Pancreas (tissue), 10 donors: Measurements from ENCODE around the gene OVOL2. TPM values are rescaled to one million over a fixed set of nuclear protein-coding genes. Genes with fewer than 3 reads are reported as not detected.

Experiments
- ATAC-seq, 4 donors: fragments of 200-7000 bp; cut with Tn5 transposase; one replicate each; pipeline versions ENCODE4 v1.8.0 to v1.9.1; 2020; ENCODE audit warnings: mild to moderate bottlenecking in 4 of 4, moderate library complexity in 4 of 4
- DNase-seq, 6 donors: peaks; one replicate each; pipeline ENCODE4 v3.0.0-alpha.2; 2020
- FAIRE-seq: peaks from 2 replicates; lab custom pipeline; 2012; peaks lifted over from hg19 to GRCh38; lab: Jason Lieb, UNC
- H3K27ac ChIP-seq, 4 donors: fragments of 200-600 bp; sonication (generic); 1 replicate in 3 of 4; 2 replicates in 1 of 4; pipeline versions ENCODE4 v1.5.0 to v1.8.0; 2020
- H3K27me3 ChIP-seq, 4 donors: fragments of 200-600 bp; one replicate each; pipeline ENCODE4 v1.8.0; 2021
- H3K36me3 ChIP-seq, 3 donors: fragments of 200-600 bp; sonication (generic) in 1 of 3; one replicate each; pipeline versions ENCODE4 v1.5.0 to v1.8.0; 2020 to 2021
- H3K4me1 ChIP-seq, 3 donors: fragments of 200-600 bp; one replicate each; pipeline ENCODE4 v1.8.0; 2021
- H3K4me3 ChIP-seq, 4 donors: fragments of 200-600 bp; sonication (generic) in 2 of 4; one replicate each; pipeline versions ENCODE4 v1.5.0 to v1.8.0; 2020 to 2021
- H3K9me3 ChIP-seq, 4 donors: fragments of 200-600 bp; one replicate each; pipeline ENCODE4 v1.8.0; 2021
- CTCF ChIP-seq, 4 donors: fragments of 200-600 bp; sonication (generic) in 3 of 4; IDR thresholded peaks; one replicate each; pipeline versions ENCODE4 v1.5.0 to v1.8.0; 2021; ENCODE audit warnings: antibody characterized with exemption in 4 of 4
- WGBS, 2 donors: extraction: QIAGEN DNeasy Blood & Tissue Kit; methylation state at CpG; one replicate each; pipeline ENCODE4 v1.1.7; 2013; 5-methylcytosine and 5-hydroxymethylcytosine counted together
- intact Hi-C, 3 donors: fragments of 100-400 bp; cut with DNase I; formaldehyde crosslinking; loops; one replicate each; pipeline versions ENCODE4 v1.11.1 to v1.14.2; 2022
- polyA plus RNA-seq, 2 donors: library from polyadenylated mRNA; stranded (reverse); fragments of 200-250 nt; gene quantifications; one replicate each; pipeline ENCODE4 v1.2.3, GENCODE V29; 2013
- total RNA-seq, 6 donors: library from RNA; stranded (reverse); fragmentation: NEBNext Ultra II Directional in 4 of 6; extraction: Animal tissue kit (Norgen Biotek cat#: 25700) in 4 of 6; gene quantifications; one replicate each; pipeline versions ENCODE4 v1.2.1 to v1.2.4, GENCODE V29; 2021 to 2023
- donor health status: healthy with polysubstance abuse.
- donor health status: DM: no; HTN: no; CAD: no; lungs with moderate emphysema.
- donor health status: DM: no; HTN: no; CAD: no.
- donor health status: control.
- donor health status: control.
- donor health status: Bipolar disorder and iron deficiency.
- donor health status: DM: yes; HTN: yes; CAD: no.
- donor health status: DM: no; HTN: no; CAD: no.
- donor health status: DM: no; HTN: no; CAD: no.
- donor health status: DM: yes; HTN: yes; CAD: no.

The OVOL2 gene
- total and polyA plus RNA-seq, 8 donors = 4.2 to 7.9 (median 4.9) TPM

GRCh38 chr20:17985388-17986018 lies 72.2 kb downstream of the OVOL2 start:
- ATAC-seq (peak in 1 of 4 donors; percentile 53), DNase-seq (no peak), FAIRE-seq (no peak)
- WGBS, 2 donors = 85 to 91% methylated on average over 7 of the region's 7 CpGs
- no peak for TF ChIP-seq CTCF (IDR thresholded peaks at IDR 0.05)
- no peak overlapping the region for H3K4me3 ChIP-seq
- no peak overlapping the region for H3K27ac ChIP-seq
- H3K36me3 ChIP-seq = peaks cover 0 to 5% (median 0%) of the 10 kb centered on the region in 3 donors
- no peaks in the 10 kb centered on the region for H3K27me3 ChIP-seq
- no peaks in the 10 kb centered on the region for H3K4me1 ChIP-seq
- intact Hi-C loops = no loop called here
- no peaks in the 10 kb centered on the region for H3K9me3 ChIP-seq

- ATAC-seq (no peak), FAIRE-seq (no peak), DNase-seq (no peak)
- Histone ChIP-seq H3K9me3 (no peaks in the 10 kb centered on the region), H3K27ac (no peak overlapping the region), H3K27me3 (no peaks in the 10 kb centered on the region), H3K4me3 (no peak overlapping the region), H3K36me3 (no peaks in the 10 kb centered on the region), H3K4me1 (peaks cover 8 to 19% (median 12%) of the 10 kb centered on the region in 3 donors)
- TF ChIP-seq CTCF (IDR thresholded peaks at IDR 0.05) = no peak
- 84 to 89% methylated on average over 6 of the region's 6 CpGs for WGBS, 2 donors
- intact Hi-C loops = no loop called here
These were observed 81.4 kb downstream of the OVOL2 start for GRCh38 chr20:17976305-17976704.

Other genes starting within 250 kb of the OVOL2 start
- gene SNX5, start 89.1 kb downstream of the OVOL2 start, total RNA-seq = 10 to 100 TPM; 20.5 to 35.7 (median 27.2) TPM
- gene SNX5, start 89.1 kb downstream of the OVOL2 start, polyA plus RNA-seq = 10 to 100 TPM; 34.2 to 38.4 TPM
- gene MGME1, start 88.9 kb downstream of the OVOL2 start, total RNA-seq = 1 to 10 TPM; 4.0 to 7.4 (median 6.1) TPM
- 1 to 10 TPM; 6.1 to 7.6 TPM for gene MGME1, start 88.9 kb downstream of the OVOL2 start, polyA plus RNA-seq
- gene KAT14, start 79.9 kb upstream of the OVOL2 start, total RNA-seq = 1 to 10 TPM; 5.7 to 8.5 (median 6.5) TPM
- gene KAT14, start 79.9 kb upstream of the OVOL2 start, polyA plus RNA-seq = 1 to 10 TPM; 4.0 to 5.7 TPM
- gene PET117, start 79.9 kb upstream of the OVOL2 start, total RNA-seq = 1 to 10 TPM; 5.5 to 9.2 (median 6.3) TPM
- 1 to 10 TPM; 5.5 to 6.6 TPM for gene PET117, start 79.9 kb upstream of the OVOL2 start, polyA plus RNA-seq
- gene ZNF133, start 230.6 kb upstream of the OVOL2 start, total RNA-seq = 1 to 10 TPM; 6.0 to 8.9 (median 6.5) TPM
- 10 to 100 TPM; 21.6 to 29.2 TPM for gene ZNF133, start 230.6 kb upstream of the OVOL2 start, polyA plus RNA-seq